GM18520 (cell line): ENCODE data around the gene PTPRE.

Experiments used
- ATAC-seq: cut with Tn5 transposase; IDR thresholded peaks from one replicate; pipeline ENCODE4 v1.9.1; 2021; ENCODE audit not compliant: unreplicated experiment

Gene PTPRE

DNA sequence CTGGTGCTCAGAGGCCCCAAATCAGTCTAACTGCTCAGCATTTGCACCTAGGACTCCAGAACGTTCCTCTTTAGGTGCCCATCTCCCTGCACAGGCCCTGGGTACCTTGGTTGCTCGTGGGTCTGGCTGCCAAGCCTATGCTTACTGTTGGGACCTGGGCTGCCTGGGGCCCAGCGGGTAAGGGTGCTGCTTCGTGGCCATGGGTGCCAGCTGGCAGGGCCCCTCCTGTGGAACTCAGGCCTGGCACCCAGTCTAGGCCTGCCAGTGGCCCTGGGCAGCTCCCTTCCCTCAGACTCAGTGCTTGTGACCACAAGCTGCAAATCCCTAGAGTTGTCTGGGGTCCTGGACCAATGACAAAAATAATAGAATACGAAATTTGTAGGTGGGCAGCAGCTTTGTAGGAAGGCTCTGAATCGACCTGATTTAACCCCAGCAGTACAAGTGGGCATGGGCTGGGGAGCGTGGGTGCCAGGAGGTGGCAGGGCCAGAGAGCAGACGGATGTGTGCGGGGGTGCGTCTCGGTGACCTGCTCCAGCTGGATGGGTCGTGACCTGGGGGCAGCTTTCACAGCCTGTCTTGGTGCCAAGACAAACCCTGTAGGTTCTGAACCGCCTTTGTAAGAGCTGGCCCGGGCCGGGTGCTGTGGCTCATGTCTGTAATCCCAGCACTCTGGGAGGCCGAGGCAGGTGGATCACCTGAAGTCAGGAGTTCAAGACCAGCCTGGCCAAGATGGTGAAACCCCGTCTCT is 149.6 kb downstream of the PTPRE start:
- ATAC-seq, result no peak

GRCh38 chr10:128058106-128058749 is 151.3 kb downstream of the PTPRE start:
- ATAC-seq, result no peak

DNA sequence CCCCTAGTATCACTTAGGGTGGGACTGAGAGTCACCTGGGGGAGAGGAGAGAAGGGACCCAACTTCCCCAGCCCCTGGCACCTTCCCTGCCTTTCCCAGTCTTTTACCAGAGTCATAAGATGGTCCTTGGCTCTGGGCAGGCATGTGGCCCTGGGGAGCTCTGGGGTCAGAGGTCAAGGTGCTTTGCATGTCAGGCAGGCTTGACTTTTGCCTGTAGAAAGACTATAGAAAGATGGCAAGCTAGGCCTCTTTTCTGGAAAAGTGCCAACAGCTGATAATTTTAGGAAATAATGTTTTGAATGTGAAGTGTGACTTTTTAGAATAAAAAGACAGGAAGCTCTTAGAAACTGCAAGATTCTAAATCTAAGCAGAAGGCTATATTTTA is 151.8 kb downstream of the PTPRE start:
- ATAC-seq, result no peak

DNA sequence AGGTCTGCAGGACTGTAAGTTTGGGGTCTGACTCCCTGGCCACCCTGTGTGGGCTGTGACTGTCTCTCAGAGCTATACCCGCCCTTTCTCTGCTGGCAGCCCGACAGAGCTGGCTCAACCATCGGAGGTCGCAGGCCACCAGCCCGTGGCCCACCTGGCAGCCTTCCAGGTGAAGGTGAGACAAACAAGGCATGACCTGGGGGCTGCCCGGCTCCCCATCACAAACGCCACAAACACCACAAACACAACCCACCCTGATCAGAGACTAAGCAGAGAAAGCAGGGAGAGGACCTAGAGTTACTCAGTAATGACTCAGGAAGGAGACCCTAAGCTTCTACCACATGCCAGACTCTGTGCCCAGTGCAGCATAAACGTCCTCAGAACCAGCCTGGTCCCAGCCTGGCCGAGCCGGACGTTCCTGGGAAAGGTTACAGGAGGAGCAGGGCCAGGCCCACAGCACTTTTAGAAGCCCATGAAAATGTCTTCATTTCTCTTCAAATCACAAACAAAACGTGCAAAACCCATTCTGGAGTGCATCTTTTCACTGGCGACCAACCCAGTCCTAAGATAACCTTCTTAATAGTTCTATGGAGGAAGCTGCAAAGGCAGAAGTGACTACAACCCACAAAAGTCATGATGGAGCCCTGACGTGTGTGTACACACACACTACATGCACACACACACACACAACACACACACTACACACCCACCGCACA is 152.5 kb downstream of the PTPRE start:
- ATAC-seq, result no peak

- no peak for ATAC-seq
Observed at GRCh38 chr10:128059982-128060293, 153.0 kb downstream of the PTPRE start.

DNA sequence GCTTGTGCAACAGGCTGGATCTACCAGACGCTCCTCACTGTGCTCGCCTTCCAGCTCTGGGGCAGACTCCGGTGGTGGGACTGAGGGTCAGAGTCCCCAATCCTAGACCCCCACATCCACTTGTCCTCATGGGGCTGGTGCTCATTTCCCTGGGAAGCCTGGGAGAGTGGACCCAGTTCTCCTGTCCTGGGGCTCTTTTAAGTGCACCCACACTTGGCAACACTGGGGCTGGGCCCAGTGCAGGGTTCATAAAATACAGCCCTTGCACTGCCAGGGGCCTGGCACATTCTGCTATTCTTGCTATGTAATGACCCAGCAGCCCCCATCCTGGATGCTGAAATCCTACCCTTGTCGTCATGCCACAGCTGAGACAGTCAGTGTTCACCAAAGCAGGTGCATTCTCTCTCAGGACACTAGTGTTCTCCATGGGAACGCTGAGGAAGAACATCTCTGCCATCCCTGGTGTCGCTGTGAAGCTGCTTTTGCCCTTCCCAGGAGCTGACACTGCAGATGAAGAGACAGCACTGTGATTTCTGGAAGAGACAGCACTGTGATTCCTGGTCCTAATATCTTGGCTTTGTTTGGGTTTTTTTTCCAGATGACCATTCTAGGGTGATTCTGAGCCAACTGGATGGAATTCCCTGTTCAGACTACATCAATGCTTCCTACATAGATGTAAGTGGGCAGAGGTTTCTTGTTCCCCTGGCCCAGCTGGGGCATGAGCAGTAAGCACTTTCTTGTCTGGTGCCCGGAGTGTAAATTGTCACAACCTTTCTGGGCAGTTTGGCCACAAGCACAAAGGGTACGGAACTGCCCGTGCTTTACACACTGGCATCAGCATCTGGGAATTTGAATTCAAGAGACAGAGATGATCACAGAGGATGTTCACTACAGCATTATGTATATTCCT is 153.7 kb downstream of the PTPRE start:
- ATAC-seq, result no peak

GRCh38 chr10:128061306-128062300 is 154.7 kb downstream of the PTPRE start:
- no peak for ATAC-seq

- ATAC-seq, result no peak
Observed at GRCh38 chr10:128062331-128062880, 155.5 kb downstream of the PTPRE start.

GRCh38 chr10:128062881-128063563 is 156.1 kb downstream of the PTPRE start:
- ATAC-seq, result no peak

DNA sequence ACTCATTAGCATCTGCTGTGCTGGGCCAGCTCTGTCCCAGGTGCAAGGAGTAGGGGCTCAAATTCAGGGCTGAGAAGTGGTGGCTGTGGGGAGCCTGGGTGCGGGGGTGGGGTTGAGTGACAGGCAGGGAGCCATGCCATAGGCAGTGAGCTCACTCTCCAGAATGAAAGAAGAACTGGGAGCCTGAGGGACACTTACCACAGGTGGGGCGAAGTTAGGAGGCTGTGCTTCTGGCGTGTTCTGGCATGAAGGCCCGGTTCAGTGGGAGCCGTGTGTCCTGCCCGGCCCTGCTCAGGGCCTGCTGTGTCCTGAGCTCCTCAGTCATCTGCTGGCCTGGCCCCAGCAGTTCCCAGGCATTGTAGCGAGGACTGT is 156.8 kb downstream of the PTPRE start:
- no peak for ATAC-seq

DNA sequence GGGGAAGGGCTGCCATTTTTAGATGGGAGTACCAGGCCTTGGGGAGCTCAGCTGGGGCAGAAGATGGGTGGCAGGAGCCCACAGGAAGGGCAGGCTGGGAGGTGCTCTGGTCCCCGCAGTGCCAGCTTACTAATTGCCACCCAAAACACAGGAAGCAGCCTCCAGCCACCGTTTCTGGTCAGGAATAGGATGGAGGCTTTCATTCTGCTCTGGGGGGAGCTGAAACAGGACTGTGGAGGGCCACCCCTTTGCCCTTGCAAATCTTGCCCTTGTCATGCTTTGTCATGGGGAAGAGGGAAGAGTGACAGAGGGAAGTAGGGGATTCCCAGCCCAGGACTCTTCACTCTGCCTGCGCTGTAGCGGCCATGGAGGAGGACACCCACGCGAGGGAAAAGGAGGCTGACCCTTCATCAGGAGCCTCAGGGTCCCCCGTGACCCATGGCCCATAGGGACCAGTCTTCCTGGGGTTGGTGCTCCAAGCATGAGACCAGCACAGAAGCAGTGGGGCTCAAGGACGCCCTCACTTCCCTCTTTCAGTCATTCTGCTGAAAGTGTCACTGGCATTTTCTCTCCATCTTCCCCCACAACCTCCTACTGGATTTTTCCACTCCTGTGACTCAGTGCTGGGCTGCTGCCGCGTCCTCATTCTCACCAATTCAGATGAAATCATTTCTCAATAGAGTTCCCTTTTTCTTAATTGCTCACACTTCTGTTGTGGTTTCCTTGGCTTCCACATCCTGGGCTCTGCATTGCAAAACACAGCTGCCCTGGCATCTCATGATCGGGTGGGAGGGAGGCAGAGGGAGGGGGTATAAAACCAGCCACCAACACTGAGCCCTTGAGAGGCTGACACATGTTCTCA is 157.4 kb downstream of the PTPRE start:
- ATAC-seq, result peak; percentile 41

GRCh38 chr10:128064970-128065580 is 158.2 kb downstream of the PTPRE start:
- no peak for ATAC-seq

GRCh38 chr10:128065881-128066534 is 159.1 kb downstream of the PTPRE start:
- ATAC-seq, result no peak

DNA sequence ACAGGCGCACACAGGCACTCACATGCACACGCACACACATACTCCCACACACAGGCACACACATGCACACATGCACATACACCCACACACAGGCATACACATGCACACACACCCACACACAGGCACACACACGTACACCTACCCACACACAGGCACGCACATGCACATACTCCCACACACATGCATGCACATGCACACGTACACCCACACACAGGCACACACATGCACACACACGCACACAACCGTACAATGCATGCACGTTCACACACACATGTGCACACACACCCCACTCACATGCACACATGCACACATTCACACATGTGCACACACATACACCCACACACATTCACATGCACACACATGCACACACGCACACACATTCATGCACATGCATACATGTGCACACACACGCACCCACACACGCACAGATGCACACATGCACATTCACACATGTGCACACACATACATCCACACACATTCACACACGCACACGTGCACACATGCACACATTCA is 160.0 kb downstream of the PTPRE start:
- no peak for ATAC-seq

GRCh38 chr10:128067691-128068397 is 160.9 kb downstream of the PTPRE start:
- ATAC-seq, result no peak
